GM19452 (cell line): Measurements from ENCODE around the gene KCNK1.
"Not testable (repeated sequence)": the region's sequence is repeated elsewhere in the genome, so short reads cannot be mapped to it uniquely, and the experiment has no call there.

Experiments used
- ATAC-seq: cut with Tn5 transposase; IDR thresholded peaks from one replicate; pipeline ENCODE4 v1.9.1; 2021; ENCODE audit not compliant: unreplicated experiment

KCNK1 gene

GRCh38 chr1:233607252-233608119, 6.4 kb upstream of the KCNK1 start:
- no peak for ATAC-seq

- no peak for ATAC-seq
Measured at GRCh38 chr1:233608988-233609387, 4.9 kb upstream of the KCNK1 start.

GRCh38 chr1:233609926-233610325, 4.0 kb upstream of the KCNK1 start:
- no peak for ATAC-seq

- no peak for ATAC-seq
Measured at GRCh38 chr1:233610628-233611027, 3.3 kb upstream of the KCNK1 start.

- not testable (repeated sequence) for ATAC-seq
Measured at GRCh38 chr1:233611363-233611762, 2.5 kb upstream of the KCNK1 start.

GRCh38 chr1:233614173-233614742, 352 bp downstream of the KCNK1 start:
- no peak for ATAC-seq

GRCh38 chr1:233614743-233615521, 1.0 kb downstream of the KCNK1 start:
- no peak for ATAC-seq

GRCh38 chr1:233615571-233615970, 1.7 kb downstream of the KCNK1 start:
- ATAC-seq: no peak

GRCh38 chr1:233617025-233617424, 3.1 kb downstream of the KCNK1 start:
- ATAC-seq: no peak

- not testable (repeated sequence) for ATAC-seq
Measured at GRCh38 chr1:233619414-233619813, 5.5 kb downstream of the KCNK1 start.

GRCh38 chr1:233620065-233620464, 6.2 kb downstream of the KCNK1 start:
- ATAC-seq: no peak

- ATAC-seq: no peak
Measured at GRCh38 chr1:233621923-233622322, 8.0 kb downstream of the KCNK1 start.

GRCh38 chr1:233624289-233624688, 10.4 kb downstream of the KCNK1 start:
- ATAC-seq: no peak

- no peak for ATAC-seq
Measured at GRCh38 chr1:233625087-233625486, 11.2 kb downstream of the KCNK1 start.

GRCh38 chr1:233625510-233625981, 11.6 kb downstream of the KCNK1 start:
- ATAC-seq: no peak

- no peak for ATAC-seq
Measured at GRCh38 chr1:233627376-233627775, 13.5 kb downstream of the KCNK1 start.

GRCh38 chr1:233627823-233628222, 13.9 kb downstream of the KCNK1 start:
- no peak for ATAC-seq

GRCh38 chr1:233629305-233629935, 15.5 kb downstream of the KCNK1 start:
- no peak for ATAC-seq

GRCh38 chr1:233631810-233632405, 18.0 kb downstream of the KCNK1 start:
- no peak for ATAC-seq

GRCh38 chr1:233632436-233632835, 18.5 kb downstream of the KCNK1 start:
- ATAC-seq: no peak
